Stimulated activated CD8-positive, alpha-beta memory T cell treated with anti-CD3 and anti-CD28 coated beads, Interleukin-4, amount 100 ng/mL, for 4 hours (primary cell): Measurements from ENCODE around the gene EFCAB5.

Experiments
- DNase-seq, 2 donors: peaks; one replicate each; pipeline ENCODE4 v3.0.0-alpha.2; 2020; ENCODE audit warnings: low read depth in 2 of 2, low spot score in 1 of 2

The EFCAB5 gene

DNA sequence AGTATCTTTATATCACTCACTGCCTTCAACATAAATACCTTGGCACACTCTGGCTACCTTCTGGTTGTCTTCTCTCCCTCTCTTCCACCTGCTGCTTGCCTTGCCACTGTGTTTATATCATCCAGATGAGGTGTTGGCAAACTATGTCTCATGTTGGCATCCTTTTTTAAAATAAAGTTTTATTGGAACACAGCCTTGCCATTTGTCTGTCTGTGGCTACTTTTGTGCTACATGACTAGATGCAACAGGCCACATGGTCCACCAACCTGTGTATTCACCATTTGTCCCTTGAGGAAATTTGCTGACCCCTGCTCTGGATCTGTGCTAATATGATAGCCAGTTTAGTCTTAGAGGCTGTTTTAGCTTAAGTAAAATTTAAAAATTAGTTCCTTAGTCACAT, 212.0 kb downstream of the EFCAB5 start:
- no peak for DNase-seq

DNA sequence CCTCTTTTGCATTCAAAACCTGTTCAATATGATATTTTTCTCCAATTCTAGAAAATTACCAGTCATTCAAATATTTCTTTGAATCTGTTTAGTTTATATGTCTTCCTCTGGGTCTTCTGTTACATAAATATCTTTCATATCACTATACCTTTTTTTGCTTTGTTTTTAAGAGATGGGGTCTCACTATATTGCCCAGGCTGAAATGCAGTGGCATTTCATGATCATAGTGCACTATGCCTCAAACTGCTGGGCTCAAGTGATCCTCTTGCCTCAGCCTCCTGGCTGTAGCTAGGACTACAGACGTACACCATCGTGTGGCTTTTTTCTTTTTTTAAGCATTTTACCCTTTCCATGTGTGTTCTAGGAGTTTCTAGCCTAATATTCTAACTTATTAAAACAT, 214.0 kb downstream of the EFCAB5 start:
- no peak for DNase-seq
